MM.1S (cell line): Measurements from ENCODE around the gene DGKG.

ENCODE experiments used
- DNase-seq: peaks from one replicate; pipeline ENCODE4 v3.0.0-alpha.2; 2015
- H2AFZ ChIP-seq: fragments of 300-600 bp; sonication (generic); 2 replicates; pipeline ENCODE4 v1.6.0; 2016; ENCODE audit warnings: antibody characterized with exemption, low read length
- H3F3A ChIP-seq: fragments of 300-600 bp; sonication (generic); 2 replicates; pipeline ENCODE4 v1.6.1; 2016; ENCODE audit warnings: mild to moderate bottlenecking, antibody characterized with exemption, low read length, moderate library complexity, mixed read lengths; ENCODE audit not compliant: insufficient read depth
- H3K27ac ChIP-seq: fragments of 300-600 bp; sonication (generic); 2 replicates; pipeline ENCODE4 v1.5.1; 2016; ENCODE audit warnings: mild to moderate bottlenecking, low read length
- H3K27me3 ChIP-seq: fragments of 300-600 bp; sonication (generic); replicated peaks from 2 replicates; pipeline ENCODE4 v1.6.0; 2016; ENCODE audit warnings: low read length; ENCODE audit not compliant: insufficient read depth
- H3K36me3 ChIP-seq: fragments of 300-600 bp; sonication (generic); replicated peaks from 2 replicates; pipeline ENCODE4 v1.6.1; 2016; ENCODE audit warnings: mild to moderate bottlenecking, low read length, mixed read lengths; ENCODE audit not compliant: insufficient read depth
- H3K4me1 ChIP-seq: fragments of 300-600 bp; sonication (generic); 2 replicates; pipeline ENCODE4 v1.6.1; 2016; ENCODE audit warnings: low read length, mixed read lengths
- H3K4me2 ChIP-seq: fragments of 300-600 bp; sonication (generic); 2 replicates; pipeline ENCODE4 v1.6.0; 2016; ENCODE audit warnings: low read depth, low read length
- H3K4me3 ChIP-seq: fragments of 300-600 bp; sonication (generic); 2 replicates; pipeline ENCODE4 v1.5.1; 2016; ENCODE audit warnings: low read length, mixed read lengths
- H3K79me2 ChIP-seq: fragments of 300-600 bp; sonication (generic); 2 replicates; pipeline ENCODE4 v1.6.1; 2016; ENCODE audit warnings: mixed run types, low read length, mixed read lengths
- H3K9ac ChIP-seq: fragments of 300-600 bp; sonication (generic); 2 replicates; pipeline ENCODE4 v1.6.1; 2016; ENCODE audit warnings: low read length, mixed read lengths
- H3K9me2 ChIP-seq: fragments of 300-600 bp; sonication (generic); replicated peaks from 2 replicates; pipeline ENCODE4 v1.6.1; 2016; ENCODE audit warnings: mild to moderate bottlenecking, low read length, mixed read lengths; ENCODE audit not compliant: insufficient read depth
- H3K9me3 ChIP-seq: fragments of 300-600 bp; sonication (generic); replicated peaks from 2 replicates; pipeline ENCODE4 v1.6.1; 2016; ENCODE audit warnings: mild to moderate bottlenecking, low read length, mixed read lengths; ENCODE audit not compliant: insufficient read depth
- H4K20me1 ChIP-seq: fragments of 300-600 bp; sonication (generic); 2 replicates; pipeline ENCODE4 v1.6.1; 2016; ENCODE audit warnings: mild to moderate bottlenecking, low read length, moderate library complexity, mixed read lengths; ENCODE audit not compliant: insufficient read depth
- EZH2 ChIP-seq: fragments of 300-600 bp; sonication (generic); optimal IDR thresholded peaks from 2 replicates; pipeline ENCODE3; 2017; ENCODE audit warnings: low read depth, mild to moderate bottlenecking, antibody characterized with exemption, low read length, mixed read lengths
- EZH2phosphoT487 ChIP-seq: fragments of 300-600 bp; sonication (generic); IDR thresholded peaks from 2 replicates; pipeline ENCODE4 v1.6.1; 2018; ENCODE audit warnings: antibody characterized with exemption, low read length
- TF ChIP-seq, protein P1 (sequence below): fragments of 300-600 bp; sonication (generic); IDR thresholded peaks from 2 replicates; pipeline ENCODE4 v1.5.1; 2016; ENCODE audit warnings: antibody characterized with exemption, low read length, mixed read lengths

Gene DGKG

DNA sequence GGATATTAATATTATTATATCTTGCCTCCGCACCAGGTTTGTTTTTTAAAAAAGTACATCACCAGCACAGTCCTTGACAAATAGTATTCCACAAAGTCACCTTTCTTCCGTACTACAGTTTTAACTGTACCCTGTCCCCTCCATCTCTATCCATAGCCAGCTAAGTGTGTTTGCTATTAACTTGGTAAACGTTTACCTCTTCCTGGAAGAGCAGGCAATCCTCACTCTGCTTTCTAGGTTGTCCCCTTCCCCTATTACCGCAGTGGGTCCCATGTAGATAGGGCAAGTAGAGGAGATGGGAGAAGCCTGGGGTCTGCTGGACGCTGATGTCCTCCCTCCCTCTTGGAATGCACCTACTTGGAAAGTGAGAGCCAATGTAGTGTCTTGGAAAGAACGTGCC lies 169.2 kb downstream of the DGKG start:
- H3K36me3 ChIP-seq: no peaks in the 10 kb centered on the region
- no peak overlapping the region for H2AFZ ChIP-seq
- TF ChIP-seq EZH2phosphoT487 (no peak), EZH2 (no peak)
- TF ChIP-seq, protein P1, sequence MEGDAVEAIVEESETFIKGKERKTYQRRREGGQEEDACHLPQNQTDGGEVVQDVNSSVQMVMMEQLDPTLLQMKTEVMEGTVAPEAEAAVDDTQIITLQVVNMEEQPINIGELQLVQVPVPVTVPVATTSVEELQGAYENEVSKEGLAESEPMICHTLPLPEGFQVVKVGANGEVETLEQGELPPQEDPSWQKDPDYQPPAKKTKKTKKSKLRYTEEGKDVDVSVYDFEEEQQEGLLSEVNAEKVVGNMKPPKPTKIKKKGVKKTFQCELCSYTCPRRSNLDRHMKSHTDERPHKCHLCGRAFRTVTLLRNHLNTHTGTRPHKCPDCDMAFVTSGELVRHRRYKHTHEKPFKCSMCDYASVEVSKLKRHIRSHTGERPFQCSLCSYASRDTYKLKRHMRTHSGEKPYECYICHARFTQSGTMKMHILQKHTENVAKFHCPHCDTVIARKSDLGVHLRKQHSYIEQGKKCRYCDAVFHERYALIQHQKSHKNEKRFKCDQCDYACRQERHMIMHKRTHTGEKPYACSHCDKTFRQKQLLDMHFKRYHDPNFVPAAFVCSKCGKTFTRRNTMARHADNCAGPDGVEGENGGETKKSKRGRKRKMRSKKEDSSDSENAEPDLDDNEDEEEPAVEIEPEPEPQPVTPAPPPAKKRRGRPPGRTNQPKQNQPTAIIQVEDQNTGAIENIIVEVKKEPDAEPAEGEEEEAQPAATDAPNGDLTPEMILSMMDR: no peak
- no peak overlapping the region for H3K4me2 ChIP-seq
- no peaks in the 10 kb centered on the region for H3F3A ChIP-seq
- no peak overlapping the region for H3K4me3 ChIP-seq
- H4K20me1 ChIP-seq: no peaks in the 10 kb centered on the region
- no peaks in the 10 kb centered on the region for H3K27me3 ChIP-seq
- DNase-seq: no peak
- no peaks in the 10 kb centered on the region for H3K9me3 ChIP-seq
- H3K79me2 ChIP-seq: no peaks in the 10 kb centered on the region
- no peak overlapping the region for H3K9ac ChIP-seq
- no peaks in the 10 kb centered on the region for H3K4me1 ChIP-seq
- no peak overlapping the region for H3K27ac ChIP-seq
- H3K9me2 ChIP-seq: no peaks in the 10 kb centered on the region

DNA sequence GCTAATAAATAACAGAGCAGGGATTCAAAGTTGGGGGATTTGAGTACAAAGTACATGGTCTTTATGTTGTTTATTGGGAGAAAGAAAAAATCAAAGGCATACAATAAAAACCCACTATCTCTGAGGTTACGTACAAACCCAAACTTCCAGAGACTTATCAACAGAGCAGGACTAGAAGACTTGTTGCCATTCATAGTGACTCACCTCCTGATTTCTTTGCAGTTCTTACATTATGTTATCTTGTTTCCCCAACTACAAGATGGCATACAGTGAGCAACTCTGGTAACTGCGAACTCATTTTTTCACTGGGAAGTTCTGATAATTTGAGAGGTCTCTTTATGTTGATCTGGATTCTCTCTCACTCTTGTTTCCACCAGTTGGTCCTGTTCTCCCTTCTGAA lies 172.5 kb downstream of the DGKG start:
- H2AFZ ChIP-seq: no peak overlapping the region
- no peak for TF ChIP-seq EZH2phosphoT487
- no peak for TF ChIP-seq EZH2
- TF ChIP-seq, protein P1: no peak
- peaks cover 11% of the 10 kb centered on the region for H3K4me1 ChIP-seq
- no peak for DNase-seq
- H3K27me3 ChIP-seq: no peaks in the 10 kb centered on the region
- no peak overlapping the region for H3K4me2 ChIP-seq
- no peaks in the 10 kb centered on the region for H4K20me1 ChIP-seq
- no peak overlapping the region for H3K27ac ChIP-seq
- H3K36me3 ChIP-seq: no peaks in the 10 kb centered on the region
- no peaks in the 10 kb centered on the region for H3K9me3 ChIP-seq
- no peak overlapping the region for H3K9ac ChIP-seq
- no peaks in the 10 kb centered on the region for H3K79me2 ChIP-seq
- H3K4me3 ChIP-seq: no peak overlapping the region
- no peaks in the 10 kb centered on the region for H3K9me2 ChIP-seq
- peaks cover 4% of the 10 kb centered on the region; the same call in 1 of the 2 replicates for H3F3A ChIP-seq

DNA sequence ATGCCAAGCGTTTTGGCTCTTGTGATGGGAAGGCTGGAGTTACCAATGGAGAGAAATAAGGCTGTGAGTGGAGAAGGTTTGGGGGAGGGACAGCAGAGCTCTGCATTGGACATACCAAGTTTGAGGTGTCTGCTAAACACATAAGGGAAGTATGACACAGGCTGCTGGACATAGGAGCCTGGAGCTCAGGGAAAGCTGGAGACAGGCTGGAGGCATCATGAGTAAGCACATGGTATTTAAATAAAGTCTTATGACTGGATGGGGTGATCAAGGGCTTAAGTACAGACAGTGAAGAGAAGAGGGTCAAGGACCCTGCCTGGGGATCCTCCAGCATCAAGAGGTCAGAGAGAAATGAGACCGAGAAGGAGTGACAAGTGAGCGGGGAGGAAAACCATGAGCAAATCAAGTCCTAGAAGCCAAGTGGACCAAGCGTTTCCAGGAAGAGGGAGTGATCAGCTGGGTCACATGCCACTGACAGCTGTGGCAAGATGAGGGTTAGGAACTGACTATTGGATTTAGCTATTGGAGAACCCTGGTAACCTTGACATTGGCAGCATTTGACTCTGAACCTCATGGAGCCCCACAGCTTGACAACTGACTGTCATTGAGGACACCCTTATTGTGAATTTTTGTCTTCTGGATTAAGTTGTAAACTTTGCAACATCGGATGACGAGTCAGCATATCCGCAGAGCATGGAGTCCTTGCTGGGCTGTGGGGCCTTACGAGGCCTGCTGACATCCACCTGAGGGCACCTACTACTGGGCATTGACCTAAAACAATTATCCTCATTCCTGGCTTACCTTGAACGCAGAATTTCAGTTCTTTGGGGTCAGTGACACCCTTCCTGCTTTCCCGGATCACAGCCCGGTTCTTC lies 174.4 kb downstream of the DGKG start:
- Histone ChIP-seq H2AFZ (no peak overlapping the region), H3K9me3 (no peaks in the 10 kb centered on the region), H3K27ac (no peak overlapping the region), H3K9ac (no peak overlapping the region), H3K4me3 (no peak overlapping the region), H3K4me2 (no peak overlapping the region), H3K4me1 (peaks cover 11% of the 10 kb centered on the region), H3K36me3 (no peaks in the 10 kb centered on the region), H4K20me1 (no peaks in the 10 kb centered on the region), H3F3A (peaks cover 4% of the 10 kb centered on the region; the same call in 1 of the 2 replicates), H3K9me2 (no peaks in the 10 kb centered on the region), H3K27me3 (no peaks in the 10 kb centered on the region), H3K79me2 (no peaks in the 10 kb centered on the region)
- no peak for DNase-seq
- TF ChIP-seq EZH2: no peak
- TF ChIP-seq, protein P1: no peak
- no peak for TF ChIP-seq EZH2phosphoT487
